GM12801 (cell line): ENCODE results near the gene IFI27L1.

Source experiments
- CTCF ChIP-seq: IDR thresholded peaks from one replicate; pipeline ENCODE4 v1.5.1; 2011; ENCODE audit warnings: control low read depth; ENCODE audit not compliant: insufficient read length; ENCODE audit errors: extremely low read depth

Gene IFI27L1

GRCh38 chr14:94054401-94054800 lies 26.7 kb upstream of the IFI27L1 start:
- TF ChIP-seq CTCF = no peak

GRCh38 chr14:94054936-94055335 lies 26.2 kb upstream of the IFI27L1 start:
- TF ChIP-seq CTCF = no peak

- TF ChIP-seq CTCF = no peak
Measured at GRCh38 chr14:94056579-94057308, 24.4 kb upstream of the IFI27L1 start.

GRCh38 chr14:94058128-94058673 lies 22.9 kb upstream of the IFI27L1 start:
- TF ChIP-seq CTCF = no peak

GRCh38 chr14:94058674-94059138 lies 22.4 kb upstream of the IFI27L1 start:
- TF ChIP-seq CTCF = no peak

- no peak for TF ChIP-seq CTCF
Measured at GRCh38 chr14:94059998-94060397, 21.1 kb upstream of the IFI27L1 start.

GRCh38 chr14:94062344-94062940 lies 18.7 kb upstream of the IFI27L1 start:
- TF ChIP-seq CTCF = no peak
